ENCODE results near the gene MCTP2. TPM values are rescaled to one million over a fixed set of nuclear protein-coding genes. Genes with fewer than 3 reads are reported as not detected.
"Not testable (repeated sequence)": the region's sequence is repeated elsewhere in the genome, so short reads cannot be mapped to it uniquely, and the experiment has no call there.

Gene MCTP2
- total RNA-seq, 2 donors from 2014 or later, result 49.9 to 119 TPM

GRCh38 chr15:94240480-94240879 lies 9.1 kb downstream of the MCTP2 start:
- Mint-ChIP-seq H3K9me3 (no peaks in the 10 kb centered on the region), H3K27me3 (ENCODE audit: low read depth) (no peaks in the 10 kb centered on the region), H3K36me3 (ENCODE audit: insufficient read depth in 2 of 2) (peaks cover 2 to 9% of the 10 kb centered on the region in 2 donors), H3K4me3 (no peak overlapping the region), H3K4me1 (ENCODE audit: low read depth) (peaks cover 55% of the 10 kb centered on the region), H3K27ac (peak overlapping the region; percentile 65)
- ATAC-seq (replicated peaks in 1 of 2) (no peak), DNase-seq (no peak)

DNA sequence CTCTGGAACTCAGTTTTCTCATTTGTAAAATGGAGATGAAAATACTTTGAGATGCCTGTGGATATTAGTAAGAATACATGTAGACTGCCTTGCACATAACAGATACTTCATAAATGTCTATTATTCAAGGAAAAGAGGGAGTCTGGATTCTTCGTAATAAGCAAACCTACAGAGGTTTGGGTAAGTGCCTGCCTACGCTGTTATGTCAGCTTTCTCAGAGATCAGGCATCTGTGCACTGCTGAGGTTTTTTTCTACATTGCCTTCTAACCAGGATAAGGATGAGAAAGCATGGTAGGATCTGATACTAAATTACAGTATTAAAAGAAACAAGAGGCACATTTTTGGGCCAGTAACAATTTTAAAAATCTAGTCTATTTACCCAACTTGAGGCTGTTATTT lies 10.9 kb downstream of the MCTP2 start:
- H3K36me3 Mint-ChIP-seq (ENCODE audit: insufficient read depth in 2 of 2), result peaks cover 4 to 7% of the 10 kb centered on the region in 2 donors
- no peak overlapping the region for H3K27ac Mint-ChIP-seq
- DNase-seq, result no peak
- no peak overlapping the region for H3K4me3 Mint-ChIP-seq
- no peaks in the 10 kb centered on the region for H3K27me3 Mint-ChIP-seq (ENCODE audit: low read depth)
- H3K4me1 Mint-ChIP-seq (ENCODE audit: low read depth), result peaks cover 42% of the 10 kb centered on the region
- H3K9me3 Mint-ChIP-seq, result no peaks in the 10 kb centered on the region
- ATAC-seq (replicated peaks in 1 of 2), result no peak

DNA sequence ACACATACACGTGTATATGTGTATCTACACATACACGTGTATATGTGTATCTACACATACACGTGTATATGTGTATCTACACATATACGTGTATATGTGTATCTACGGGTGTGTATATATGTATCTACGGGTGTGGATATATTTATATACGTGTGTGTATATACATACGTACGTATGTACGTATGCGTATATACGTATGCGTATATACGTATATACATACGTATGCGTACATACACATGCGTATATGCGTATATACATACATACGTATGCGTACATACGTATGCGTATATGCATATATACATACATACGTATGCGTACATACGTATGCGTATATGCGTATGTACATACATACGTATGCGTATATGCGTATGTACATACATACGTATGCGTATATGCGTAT lies 11.6 kb downstream of the MCTP2 start:
- H3K4me1 Mint-ChIP-seq (ENCODE audit: low read depth), result peaks cover 34% of the 10 kb centered on the region
- not testable (repeated sequence) for H3K9me3 Mint-ChIP-seq; H3K4me3 Mint-ChIP-seq; H3K27ac Mint-ChIP-seq; H3K36me3 Mint-ChIP-seq (ENCODE audit: insufficient read depth in 2 of 2); ATAC-seq (replicated peaks in 1 of 2); DNase-seq; H3K27me3 Mint-ChIP-seq (ENCODE audit: low read depth)

- no peaks in the 10 kb centered on the region for H3K27me3 Mint-ChIP-seq (ENCODE audit: low read depth)
- H3K4me3 Mint-ChIP-seq, result no peak overlapping the region
- ATAC-seq (replicated peaks in 1 of 2) (no peak), DNase-seq (no peak)
- no peaks in the 10 kb centered on the region for H3K9me3 Mint-ChIP-seq
- H3K4me1 Mint-ChIP-seq (ENCODE audit: low read depth), result peaks cover 31% of the 10 kb centered on the region
- peaks cover 4 to 6% of the 10 kb centered on the region in 2 donors for H3K36me3 Mint-ChIP-seq (ENCODE audit: insufficient read depth in 2 of 2)
- no peak overlapping the region for H3K27ac Mint-ChIP-seq
These were observed 12.1 kb downstream of the MCTP2 start for GRCh38 chr15:94243418-94243817.

GRCh38 chr15:94246016-94246415 lies 14.7 kb downstream of the MCTP2 start:
- DNase-seq (no peak), ATAC-seq (replicated peaks in 1 of 2) (no peak)
- H3K4me1 Mint-ChIP-seq (ENCODE audit: low read depth), result peaks cover 11% of the 10 kb centered on the region
- H3K9me3 Mint-ChIP-seq, result no peaks in the 10 kb centered on the region
- H3K27me3 Mint-ChIP-seq (ENCODE audit: low read depth), result no peaks in the 10 kb centered on the region
- H3K36me3 Mint-ChIP-seq (ENCODE audit: insufficient read depth in 2 of 2), result peaks cover 3 to 8% of the 10 kb centered on the region in 2 donors
- no peak overlapping the region for H3K4me3 Mint-ChIP-seq
- no peak overlapping the region for H3K27ac Mint-ChIP-seq

DNA sequence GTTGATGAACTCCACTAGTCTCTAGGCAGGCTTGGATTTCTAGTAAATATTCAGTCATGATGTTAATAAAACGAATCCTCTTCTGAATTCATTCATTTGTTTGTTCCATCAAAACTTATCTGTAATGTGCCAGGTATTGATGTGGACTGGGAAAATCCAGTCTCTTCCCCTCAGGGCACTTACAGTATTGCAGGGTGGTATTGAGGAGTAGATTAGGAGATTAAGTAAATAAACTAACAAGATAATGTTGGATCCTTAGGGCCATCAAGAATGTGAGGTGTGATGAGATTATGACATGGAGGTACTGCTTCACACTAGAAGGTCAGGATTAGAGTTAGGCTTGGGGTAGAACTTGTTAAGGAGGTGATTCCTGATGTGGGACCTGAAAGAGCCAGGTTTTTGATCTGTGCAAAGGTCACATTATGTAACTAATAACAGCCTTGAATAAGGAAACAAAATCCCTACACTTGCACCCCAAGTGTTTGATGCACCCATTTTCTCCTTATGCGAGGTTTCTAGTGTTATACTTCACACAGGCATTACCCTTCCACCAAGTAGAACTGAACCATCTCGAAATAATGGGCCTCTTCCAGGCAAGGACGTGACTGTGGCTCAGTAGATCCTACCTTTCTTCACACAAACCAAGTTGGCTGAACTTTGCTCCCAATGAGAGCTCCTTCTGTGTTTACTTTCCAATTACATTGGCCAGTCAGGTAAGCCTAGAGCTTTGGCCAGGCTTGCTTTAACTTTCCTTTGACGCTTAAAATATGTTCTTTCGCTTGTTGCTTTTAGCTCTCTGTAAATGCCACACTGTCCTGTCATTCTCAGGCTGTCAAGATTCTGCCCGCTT lies 16.7 kb downstream of the MCTP2 start:
- Mint-ChIP-seq H3K27me3 (ENCODE audit: low read depth) (no peaks in the 10 kb centered on the region), H3K4me3 (no peak overlapping the region), H3K36me3 (ENCODE audit: insufficient read depth in 2 of 2) (peaks cover 12 to 13% of the 10 kb centered on the region in 2 donors), H3K27ac (no peak overlapping the region), H3K9me3 (peaks cover 1 to 3% of the 10 kb centered on the region in 2 donors), H3K4me1 (ENCODE audit: low read depth) (peaks cover 13% of the 10 kb centered on the region)
- no peak for DNase-seq
- no peak for ATAC-seq (replicated peaks in 1 of 2)

GRCh38 chr15:94250801-94251200 lies 19.4 kb downstream of the MCTP2 start:
- Mint-ChIP-seq H3K36me3 (ENCODE audit: insufficient read depth in 2 of 2) (peaks cover 14 to 19% of the 10 kb centered on the region in 2 donors), H3K27ac (peak overlapping the region; percentile 12), H3K4me1 (ENCODE audit: low read depth) (peaks cover 21% of the 10 kb centered on the region), H3K4me3 (no peak overlapping the region), H3K27me3 (ENCODE audit: low read depth) (no peaks in the 10 kb centered on the region), H3K9me3 (peaks cover 3 to 4% of the 10 kb centered on the region in 2 donors)
- ATAC-seq (replicated peaks in 1 of 2) (no peak), DNase-seq (no peak)

DNA sequence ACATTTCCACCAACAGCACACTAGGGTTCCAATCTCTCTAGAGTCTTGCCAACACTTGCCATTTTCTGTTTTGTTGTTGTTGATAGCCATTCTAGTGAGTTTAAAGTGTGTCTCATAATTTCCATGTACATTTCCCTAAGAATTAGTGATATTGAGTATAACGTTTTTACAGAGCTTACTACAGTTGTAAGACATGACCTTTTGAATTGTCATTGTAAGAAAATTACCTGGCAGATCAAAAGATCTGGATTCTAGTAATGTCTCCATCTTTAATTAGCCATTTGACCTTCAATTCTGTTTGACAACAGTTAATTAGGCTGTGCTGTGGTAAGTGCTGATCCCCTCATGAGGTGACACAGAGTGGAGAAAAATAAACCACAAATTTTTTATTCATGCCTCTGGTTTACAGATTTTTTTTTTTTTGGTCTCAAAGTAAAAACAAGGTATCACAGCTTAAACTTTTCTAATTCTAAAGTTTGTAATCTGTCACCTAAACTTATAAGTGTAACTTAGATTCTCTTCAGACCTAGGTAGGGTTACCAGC lies 20.9 kb downstream of the MCTP2 start:
- ATAC-seq (replicated peaks in 1 of 2) (peak in 1 of 2 donors; percentile 30), DNase-seq (no peak)
- Mint-ChIP-seq H3K4me1 (ENCODE audit: low read depth) (peaks cover 18% of the 10 kb centered on the region), H3K27me3 (ENCODE audit: low read depth) (no peaks in the 10 kb centered on the region), H3K27ac (no peak overlapping the region), H3K9me3 (peaks cover 3 to 4% of the 10 kb centered on the region in 2 donors), H3K36me3 (ENCODE audit: insufficient read depth in 2 of 2) (peaks cover 13 to 16% of the 10 kb centered on the region in 2 donors), H3K4me3 (peak overlapping the region in 1 of 2 donors; percentile 15)

DNA sequence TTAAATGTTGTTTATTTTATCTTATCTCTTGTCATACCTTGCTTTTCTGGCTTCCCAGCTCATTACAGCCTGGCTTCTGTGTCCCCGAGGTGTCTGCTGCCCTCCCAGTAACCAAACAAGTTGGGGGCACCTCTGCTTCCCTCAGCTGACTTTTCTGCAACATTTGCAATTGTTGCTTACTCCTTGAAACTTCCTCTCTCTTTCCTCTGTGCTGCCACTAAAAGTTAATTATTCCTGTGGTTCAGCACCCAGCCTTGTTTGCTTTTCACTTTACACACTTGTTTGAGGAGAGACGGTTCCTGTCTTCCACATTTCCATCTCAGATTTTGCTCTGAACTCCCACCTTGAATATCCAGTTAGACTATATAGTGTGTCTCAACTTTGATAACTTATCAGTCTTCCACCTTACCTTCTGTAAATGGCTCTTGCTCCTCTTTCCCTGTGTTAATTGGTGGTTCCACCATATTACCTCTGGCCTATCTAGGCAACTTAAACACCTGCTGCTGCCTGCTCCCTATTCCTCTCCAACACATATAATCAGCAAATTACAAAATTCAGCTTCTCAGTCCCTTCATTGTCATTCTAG lies 21.6 kb downstream of the MCTP2 start:
- DNase-seq (no peak), ATAC-seq (replicated peaks in 1 of 2) (no peak)
- H3K27me3 Mint-ChIP-seq (ENCODE audit: low read depth), result no peaks in the 10 kb centered on the region
- peak overlapping the region in 1 of 2 donors; percentile 25 for H3K4me3 Mint-ChIP-seq
- peak overlapping the region; percentile 10 for H3K27ac Mint-ChIP-seq
- peaks cover 13 to 16% of the 10 kb centered on the region in 2 donors for H3K36me3 Mint-ChIP-seq (ENCODE audit: insufficient read depth in 2 of 2)
- H3K9me3 Mint-ChIP-seq, result peaks cover 3 to 4% of the 10 kb centered on the region in 2 donors
- peaks cover 18% of the 10 kb centered on the region for H3K4me1 Mint-ChIP-seq (ENCODE audit: low read depth)

DNA sequence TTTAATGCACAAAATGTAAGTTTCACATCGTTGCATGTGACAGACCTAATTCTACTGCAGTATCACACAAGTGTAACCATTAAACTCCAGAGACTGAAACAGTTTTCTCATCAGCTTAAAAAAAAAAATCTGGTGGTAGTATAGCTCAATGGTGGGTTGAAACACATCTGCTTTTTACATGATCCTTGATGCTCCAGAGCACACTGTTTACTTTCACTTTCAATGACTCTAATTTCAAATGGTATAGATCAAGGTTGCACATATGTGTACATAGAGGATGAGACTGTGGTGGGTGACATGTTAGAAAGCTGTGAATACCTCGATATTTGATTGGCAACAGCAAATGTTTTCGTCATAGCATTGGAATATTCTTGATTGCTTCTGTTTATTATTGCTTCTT lies 22.4 kb downstream of the MCTP2 start:
- Mint-ChIP-seq H3K36me3 (ENCODE audit: insufficient read depth in 2 of 2) (peaks cover 13 to 14% of the 10 kb centered on the region in 2 donors), H3K27ac (no peak overlapping the region), H3K4me3 (peak overlapping the region; percentile 5 to 25), H3K27me3 (ENCODE audit: low read depth) (no peaks in the 10 kb centered on the region), H3K9me3 (peaks cover 3 to 4% of the 10 kb centered on the region in 2 donors), H3K4me1 (ENCODE audit: low read depth) (peaks cover 24% of the 10 kb centered on the region)
- no peak for DNase-seq
- ATAC-seq (replicated peaks in 1 of 2), result peak; percentile 34 to 54

DNA sequence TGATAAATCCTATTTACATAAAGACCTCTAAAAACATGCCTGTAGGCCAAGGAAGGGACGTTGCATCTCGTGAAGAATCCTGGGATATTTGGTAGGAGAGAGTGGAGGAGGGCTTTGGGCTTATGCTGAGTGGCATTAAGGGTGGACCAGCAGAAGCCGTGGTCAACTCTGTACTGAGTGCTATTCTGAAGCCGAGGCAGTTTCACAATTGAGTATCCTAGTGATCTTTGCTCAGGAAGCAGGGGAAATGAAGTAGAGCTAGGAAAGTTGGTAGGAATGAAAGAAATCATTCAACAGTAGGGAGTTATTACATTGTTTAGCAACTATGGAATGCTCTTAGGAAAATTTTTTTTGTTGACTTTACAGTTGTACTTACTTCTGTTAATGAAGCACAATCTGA lies 24.2 kb downstream of the MCTP2 start:
- Mint-ChIP-seq H3K4me3 (no peak overlapping the region), H3K27me3 (ENCODE audit: low read depth) (no peaks in the 10 kb centered on the region), H3K4me1 (ENCODE audit: low read depth) (peaks cover 30% of the 10 kb centered on the region), H3K9me3 (peaks cover 3 to 4% of the 10 kb centered on the region in 2 donors), H3K27ac (no peak overlapping the region), H3K36me3 (ENCODE audit: insufficient read depth in 2 of 2) (peaks cover 14 to 18% of the 10 kb centered on the region in 2 donors)
- ATAC-seq (replicated peaks in 1 of 2), result no peak
- no peak for DNase-seq

- DNase-seq (no peak), ATAC-seq (replicated peaks in 1 of 2) (no peak)
- Mint-ChIP-seq H3K36me3 (ENCODE audit: insufficient read depth in 2 of 2) (peaks cover 14 to 17% of the 10 kb centered on the region in 2 donors), H3K27me3 (ENCODE audit: low read depth) (no peaks in the 10 kb centered on the region), H3K27ac (no peak overlapping the region), H3K4me3 (no peak overlapping the region), H3K9me3 (peaks cover 3 to 4% of the 10 kb centered on the region in 2 donors), H3K4me1 (ENCODE audit: low read depth) (peaks cover 30% of the 10 kb centered on the region)
These were observed 25.1 kb downstream of the MCTP2 start for GRCh38 chr15:94256511-94256910.

DNA sequence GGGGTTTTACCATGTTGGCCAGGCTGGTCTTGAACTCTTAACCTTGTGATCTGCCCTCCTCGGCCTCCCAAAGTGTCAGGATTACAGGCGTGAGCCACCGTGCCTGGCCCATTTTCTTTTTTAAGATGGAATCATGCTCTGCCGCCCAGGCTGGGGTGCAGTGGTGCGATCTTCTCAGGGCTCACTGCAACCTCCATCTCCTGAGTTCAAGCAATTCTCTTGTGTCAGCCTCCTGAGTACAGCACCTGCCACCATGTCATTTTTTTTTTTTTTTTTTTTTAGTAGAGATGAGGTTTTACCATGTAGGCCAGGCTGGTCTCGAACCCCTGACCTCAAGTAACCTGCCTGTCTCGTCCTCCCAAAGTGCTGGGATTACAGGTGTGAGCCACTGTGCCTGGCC lies 26.4 kb downstream of the MCTP2 start:
- H3K4me3 Mint-ChIP-seq; H3K27me3 Mint-ChIP-seq (ENCODE audit: low read depth); H3K27ac Mint-ChIP-seq; H3K9me3 Mint-ChIP-seq; DNase-seq; ATAC-seq (replicated peaks in 1 of 2): not testable (repeated sequence)
- Mint-ChIP-seq H3K4me1 (ENCODE audit: low read depth) (peaks cover 26% of the 10 kb centered on the region), H3K36me3 (ENCODE audit: insufficient read depth in 2 of 2) (peaks cover 11% of the 10 kb centered on the region in 2 donors)
